Sigmoid colon (tissue), 4 donors: ENCODE data around the gene C2.

Source experiments
- EP300 ChIP-seq, 4 donors: sonication (generic); formaldehyde crosslinking; IDR thresholded peaks; one replicate each; pipeline ENCODE4 v1.6.1; 2017; ENCODE audit warnings: antibody characterized with exemption in 4 of 4
- POLR2A ChIP-seq, 2 donors: fragments of 450-650 bp; IDR thresholded peaks; one replicate each; pipeline ENCODE4 v1.6.1; 2016; ENCODE audit warnings: antibody characterized with exemption in 2 of 2, mild to moderate bottlenecking in 2 of 2, moderate library complexity in 2 of 2
- POLR2AphosphoS5 ChIP-seq, 4 donors: sonication (generic); formaldehyde crosslinking; IDR thresholded peaks; one replicate each; pipeline ENCODE4 v1.6.1; 2017; ENCODE audit warnings: antibody characterized with exemption in 4 of 4
- TF ChIP-seq, protein P1 (sequence below), 4 experiments: fragments of 450-650 bp in 3 of 4; fragments of 200-600 bp in 1 of 4; IDR thresholded peaks; one replicate each; pipeline ENCODE4 v1.5.1; 2016 to 2019; ENCODE audit warnings: antibody characterized with exemption in 4 of 4, mild to moderate bottlenecking in 3 of 4, moderate library complexity in 2 of 4

DNA sequence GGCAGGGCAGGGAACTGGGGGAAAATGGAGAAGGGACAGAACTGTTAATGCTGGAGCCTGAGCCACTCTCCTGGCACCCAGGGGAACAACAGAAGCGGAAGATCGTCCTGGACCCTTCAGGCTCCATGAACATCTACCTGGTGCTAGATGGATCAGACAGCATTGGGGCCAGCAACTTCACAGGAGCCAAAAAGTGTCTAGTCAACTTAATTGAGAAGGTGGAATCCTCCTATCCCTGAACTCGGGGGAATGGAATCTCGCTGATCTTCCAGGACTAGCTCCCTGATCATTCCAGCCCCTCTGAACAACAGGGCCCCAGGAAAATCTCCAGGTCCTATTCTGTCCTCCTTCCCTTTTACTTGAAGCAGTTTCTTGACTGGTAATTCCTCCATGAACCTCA is 20.3 kb downstream of the C2 start:
- TF ChIP-seq, protein P1, sequence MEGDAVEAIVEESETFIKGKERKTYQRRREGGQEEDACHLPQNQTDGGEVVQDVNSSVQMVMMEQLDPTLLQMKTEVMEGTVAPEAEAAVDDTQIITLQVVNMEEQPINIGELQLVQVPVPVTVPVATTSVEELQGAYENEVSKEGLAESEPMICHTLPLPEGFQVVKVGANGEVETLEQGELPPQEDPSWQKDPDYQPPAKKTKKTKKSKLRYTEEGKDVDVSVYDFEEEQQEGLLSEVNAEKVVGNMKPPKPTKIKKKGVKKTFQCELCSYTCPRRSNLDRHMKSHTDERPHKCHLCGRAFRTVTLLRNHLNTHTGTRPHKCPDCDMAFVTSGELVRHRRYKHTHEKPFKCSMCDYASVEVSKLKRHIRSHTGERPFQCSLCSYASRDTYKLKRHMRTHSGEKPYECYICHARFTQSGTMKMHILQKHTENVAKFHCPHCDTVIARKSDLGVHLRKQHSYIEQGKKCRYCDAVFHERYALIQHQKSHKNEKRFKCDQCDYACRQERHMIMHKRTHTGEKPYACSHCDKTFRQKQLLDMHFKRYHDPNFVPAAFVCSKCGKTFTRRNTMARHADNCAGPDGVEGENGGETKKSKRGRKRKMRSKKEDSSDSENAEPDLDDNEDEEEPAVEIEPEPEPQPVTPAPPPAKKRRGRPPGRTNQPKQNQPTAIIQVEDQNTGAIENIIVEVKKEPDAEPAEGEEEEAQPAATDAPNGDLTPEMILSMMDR (IDR thresholded peaks at IDR 0.05), result no peak
- TF ChIP-seq POLR2AphosphoS5 (IDR thresholded peaks at IDR 0.05) (no peak), POLR2A (IDR thresholded peaks at IDR 0.05) (no peak), EP300 (IDR thresholded peaks at IDR 0.05) (no peak)
